ENCODE results near the gene PPP2R2C. TPM values are rescaled to one million over a fixed set of nuclear protein-coding genes. Genes with fewer than 3 reads are reported as not detected.
A peak's percentile ranks its signal among the peaks of the same experiment; 100 is the strongest.

The PPP2R2C gene
- total RNA-seq, 5 donors from 2014 or later (not counting 1 experiment from before 2014, with no cell fraction given) = 0.20 TPM; not detected in 4

GRCh38 chr4:6372649-6373525, 99.5 kb downstream of the PPP2R2C start:
- H3K27ac Mint-ChIP-seq = no peak overlapping the region
- CTCF ChIA-PET = no interaction called here
- WGBS (ENCODE audit: insufficient coverage) = 87% methylated on average over 10 of the region's 14 CpGs

DNA sequence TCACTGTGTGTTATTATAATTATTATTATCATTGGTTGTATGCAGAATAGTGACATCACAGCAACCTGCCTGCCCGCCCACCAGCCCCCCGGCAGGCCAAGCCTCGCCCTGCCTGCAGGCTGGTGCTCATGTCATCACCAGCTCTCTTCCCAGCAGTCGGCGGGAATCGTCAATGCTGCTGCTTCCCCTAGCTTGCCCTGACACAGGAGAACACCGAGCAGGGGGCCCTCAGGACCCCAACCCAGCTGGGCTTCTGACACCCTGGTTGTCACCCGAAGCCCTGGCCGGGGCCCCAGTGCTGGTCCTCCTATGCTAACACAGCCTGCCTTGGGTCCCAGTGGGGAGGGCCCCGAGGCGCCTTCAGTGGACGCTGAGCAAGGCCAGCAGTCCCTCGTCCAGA, 100.6 kb downstream of the PPP2R2C start:
- no peaks in the 10 kb centered on the region for H3K9me3 Mint-ChIP-seq
- CTCF ChIA-PET = no interaction called here

More at GRCh38 chr4:6372649-6373525, 99.5 kb downstream of the PPP2R2C start:
- H3K4me1 ChIP-seq (ENCODE audit: control insufficient read depth in 1 of 2, extremely low read depth in 1 of 2, insufficient read depth in 2 of 2, low read length in 2 of 2) = no peaks in the 10 kb centered on the region
- Mint-ChIP-seq H3K4me3 (no peak overlapping the region), H3K4me1 (no peaks in the 10 kb centered on the region), H3K36me3 (no peaks in the 10 kb centered on the region), H3K9me3 (no peaks in the 10 kb centered on the region), H3K27me3 (peaks cover 4 to 20% of the 10 kb centered on the region in 2 donors)
- peak in 1 of 4 experiments; percentile 52 for ATAC-seq (replicated peaks in 1 of 4)
- no peaks in the 10 kb centered on the region for H3K36me3 ChIP-seq (ENCODE audit: control insufficient read depth in 2 of 2, extremely low read depth in 1 of 2, insufficient read depth in 1 of 2, low read length in 1 of 2)
- peak in 5 of 35 experiments; percentile 3 to 49 (median 9) for DNase-seq
- no peak overlapping the region for H3K27ac ChIP-seq (ENCODE audit: low read length)
- POLR2A ChIA-PET = no interaction called here
- H3K9me3 ChIP-seq = no peaks in the 10 kb centered on the region
- no peak overlapping the region for H3K4me3 ChIP-seq (ENCODE audit: control insufficient read depth in 1 of 2, extremely low read depth in 1 of 2, low read length in 1 of 2)
- peaks cover 0 to 37% of the 10 kb centered on the region in 2 experiments for H3K27me3 ChIP-seq (replicated peaks in 1 of 2; ENCODE audit: control insufficient read depth in 2 of 2, extremely low read depth in 1 of 2, insufficient read depth in 2 of 2, low read length in 1 of 2)

DNA sequence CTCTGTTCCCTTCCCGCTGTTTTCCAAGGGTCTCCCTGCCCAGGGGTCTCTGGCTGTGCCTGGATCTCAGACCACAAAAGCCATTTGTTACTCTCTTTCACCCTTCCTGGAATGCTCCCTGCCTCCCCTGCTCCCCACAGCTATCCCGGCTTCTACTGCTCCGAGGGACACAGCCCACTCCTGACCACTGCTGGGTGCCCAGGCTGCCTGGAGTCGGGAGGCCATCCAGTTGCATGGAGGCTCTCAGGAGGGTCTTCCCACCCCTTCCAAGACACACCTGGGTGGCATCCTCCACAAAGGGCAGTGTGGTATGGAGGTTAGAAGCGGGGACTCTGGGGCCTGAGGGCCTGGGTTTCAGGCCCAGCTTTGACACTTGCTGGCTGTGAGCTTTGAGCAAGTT, 101.1 kb downstream of the PPP2R2C start:
- Mint-ChIP-seq H3K4me3 (no peak overlapping the region), H3K4me1 (no peaks in the 10 kb centered on the region), H3K27me3 (peaks cover 7 to 25% of the 10 kb centered on the region in 2 donors), H3K36me3 (no peaks in the 10 kb centered on the region), H3K27ac (no peak overlapping the region), H3K9me3 (no peaks in the 10 kb centered on the region)
- H3K4me1 ChIP-seq (ENCODE audit: control insufficient read depth in 1 of 2, extremely low read depth in 1 of 2, insufficient read depth in 2 of 2, low read length in 2 of 2) = no peaks in the 10 kb centered on the region
- CTCF ChIA-PET = no interaction called here
- H3K27me3 ChIP-seq (replicated peaks in 1 of 2; ENCODE audit: control insufficient read depth in 2 of 2, extremely low read depth in 1 of 2, insufficient read depth in 2 of 2, low read length in 1 of 2) = peaks cover 0 to 30% of the 10 kb centered on the region in 2 experiments
- H3K36me3 ChIP-seq (ENCODE audit: control insufficient read depth in 2 of 2, extremely low read depth in 1 of 2, insufficient read depth in 1 of 2, low read length in 1 of 2) = no peaks in the 10 kb centered on the region
- H3K4me3 ChIP-seq (ENCODE audit: control insufficient read depth in 1 of 2, extremely low read depth in 1 of 2, low read length in 1 of 2) = no peak overlapping the region
- POLR2A ChIA-PET = no interaction called here
- H3K9me3 ChIP-seq = no peaks in the 10 kb centered on the region
- 76% methylated on average over 4 of the region's 5 CpGs for WGBS (ENCODE audit: insufficient coverage)
- DNase-seq (no peak), ATAC-seq (replicated peaks in 1 of 4) (no peak)
- no peak overlapping the region for H3K27ac ChIP-seq (ENCODE audit: low read length)

More for the DNA sequence above, 100.6 kb downstream of the PPP2R2C start:
- Mint-ChIP-seq H3K4me3 (no peak overlapping the region), H3K27me3 (peaks cover 7 to 24% of the 10 kb centered on the region in 2 donors), H3K4me1 (no peaks in the 10 kb centered on the region), H3K36me3 (no peaks in the 10 kb centered on the region), H3K27ac (no peak overlapping the region)
- H3K9me3 ChIP-seq = no peaks in the 10 kb centered on the region
- DNase-seq = no peak
- H3K36me3 ChIP-seq (ENCODE audit: control insufficient read depth in 2 of 2, extremely low read depth in 1 of 2, insufficient read depth in 1 of 2, low read length in 1 of 2) = no peaks in the 10 kb centered on the region
- H3K27ac ChIP-seq (ENCODE audit: low read length) = no peak overlapping the region
- POLR2A ChIA-PET = no interaction called here
- H3K4me3 ChIP-seq (ENCODE audit: control insufficient read depth in 1 of 2, extremely low read depth in 1 of 2, low read length in 1 of 2) = no peak overlapping the region
- peaks cover 0 to 29% of the 10 kb centered on the region in 2 experiments for H3K27me3 ChIP-seq (replicated peaks in 1 of 2; ENCODE audit: control insufficient read depth in 2 of 2, extremely low read depth in 1 of 2, insufficient read depth in 2 of 2, low read length in 1 of 2)
- 81% methylated on average over 13 of the region's 13 CpGs for WGBS (ENCODE audit: insufficient coverage)
- no peaks in the 10 kb centered on the region for H3K4me1 ChIP-seq (ENCODE audit: control insufficient read depth in 1 of 2, extremely low read depth in 1 of 2, insufficient read depth in 2 of 2, low read length in 2 of 2)
- no peak for ATAC-seq (replicated peaks in 1 of 4)

DNA sequence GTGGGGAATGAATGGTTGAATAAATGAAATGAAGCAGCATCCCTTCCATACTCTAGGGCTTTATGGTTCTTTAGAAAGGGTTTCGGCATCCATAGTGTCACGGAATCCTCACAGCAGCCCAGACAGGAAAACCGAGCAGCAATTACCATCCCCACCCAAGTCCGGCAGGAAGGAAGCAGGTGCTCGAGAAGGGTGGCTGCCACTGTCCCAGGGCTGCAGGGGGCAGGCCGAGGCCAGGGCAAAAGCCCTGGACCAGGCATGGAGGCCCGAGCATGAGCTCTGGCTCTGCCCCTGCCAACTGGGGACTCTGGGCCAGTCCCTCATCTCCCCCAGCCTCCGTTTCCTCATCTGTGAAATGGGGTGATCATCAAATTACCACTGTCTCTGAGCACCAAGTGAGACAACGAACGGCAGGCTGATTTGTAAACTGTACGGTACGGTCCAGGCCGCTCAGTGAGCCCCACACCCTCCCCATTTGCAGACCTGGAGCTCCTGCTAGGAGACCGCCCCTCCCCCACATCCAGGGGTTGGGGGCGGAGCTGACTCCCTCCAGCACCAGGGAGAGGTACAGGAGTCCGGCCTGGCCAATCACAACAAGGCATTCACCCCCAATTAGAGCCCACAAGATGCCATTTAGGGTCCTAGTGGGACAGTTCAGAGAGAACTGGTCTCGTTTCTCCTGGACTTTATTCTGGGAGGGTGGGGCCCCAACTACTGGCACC, 102.3 kb downstream of the PPP2R2C start:
- no peak for DNase-seq
- WGBS (ENCODE audit: insufficient coverage) = 39% methylated on average over 10 of the region's 17 CpGs

DNA sequence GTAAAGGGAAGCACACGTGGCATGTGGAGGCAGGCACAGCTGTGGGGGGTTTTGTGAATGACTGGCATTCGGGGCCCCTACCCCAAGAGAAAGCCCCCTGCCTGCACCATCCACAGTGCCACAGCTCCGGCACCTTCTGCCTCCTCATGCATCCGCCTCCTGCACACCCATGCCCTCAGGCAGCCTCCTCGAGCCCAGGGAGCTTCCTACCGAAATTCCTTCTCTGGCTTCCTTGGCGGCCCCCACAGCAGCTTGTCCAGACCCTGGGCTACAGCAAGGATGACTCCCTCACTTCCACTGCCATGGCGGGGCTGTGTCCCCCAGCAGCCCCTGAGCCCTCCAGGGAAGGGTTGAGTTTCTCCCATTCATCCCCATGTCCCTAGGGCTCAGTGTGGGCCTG, 102.9 kb downstream of the PPP2R2C start:
- DNase-seq = no peak
- 41% methylated on average over 5 of the region's 8 CpGs for WGBS (ENCODE audit: insufficient coverage)
- H3K4me1 ChIP-seq (ENCODE audit: control insufficient read depth in 1 of 2, extremely low read depth in 1 of 2, insufficient read depth in 2 of 2, low read length in 2 of 2) = no peaks in the 10 kb centered on the region
- no peak overlapping the region for H3K4me3 ChIP-seq (ENCODE audit: control insufficient read depth in 1 of 2, extremely low read depth in 1 of 2, low read length in 1 of 2)
- peaks cover 0 to 30% of the 10 kb centered on the region in 2 experiments for H3K27me3 ChIP-seq (replicated peaks in 1 of 2; ENCODE audit: control insufficient read depth in 2 of 2, extremely low read depth in 1 of 2, insufficient read depth in 2 of 2, low read length in 1 of 2)
- CTCF ChIA-PET = interaction anchor here in 1 of 2 donors (0.6 kb wide), 1 partner anchor 1668 kb away, joined by 5 read pairs; no protein-coding TSS in a partner anchor
- no peak overlapping the region for H3K27ac ChIP-seq (ENCODE audit: low read length)
- Mint-ChIP-seq H3K27me3 (peaks cover 7 to 23% of the 10 kb centered on the region in 2 donors), H3K36me3 (no peaks in the 10 kb centered on the region), H3K9me3 (no peaks in the 10 kb centered on the region), H3K4me1 (no peaks in the 10 kb centered on the region), H3K27ac (no peak overlapping the region), H3K4me3 (no peak overlapping the region)
- H3K9me3 ChIP-seq = no peaks in the 10 kb centered on the region
- POLR2A ChIA-PET = no interaction called here
- H3K36me3 ChIP-seq (ENCODE audit: control insufficient read depth in 2 of 2, extremely low read depth in 1 of 2, insufficient read depth in 1 of 2, low read length in 1 of 2) = no peaks in the 10 kb centered on the region
- no peak for ATAC-seq (replicated peaks in 1 of 4)

More for the DNA sequence above, 102.3 kb downstream of the PPP2R2C start:
- H3K36me3 Mint-ChIP-seq = no peaks in the 10 kb centered on the region
- Histone ChIP-seq H3K4me3 (ENCODE audit: control insufficient read depth in 1 of 2, extremely low read depth in 1 of 2, low read length in 1 of 2) (no peak overlapping the region), H3K4me1 (ENCODE audit: control insufficient read depth in 1 of 2, extremely low read depth in 1 of 2, insufficient read depth in 2 of 2, low read length in 2 of 2) (no peaks in the 10 kb centered on the region), H3K27me3 (replicated peaks in 1 of 2; ENCODE audit: control insufficient read depth in 2 of 2, extremely low read depth in 1 of 2, insufficient read depth in 2 of 2, low read length in 1 of 2) (peaks cover 0 to 30% of the 10 kb centered on the region in 2 experiments), H3K9me3 (no peaks in the 10 kb centered on the region), H3K27ac (ENCODE audit: low read length) (no peak overlapping the region), H3K36me3 (ENCODE audit: control insufficient read depth in 2 of 2, extremely low read depth in 1 of 2, insufficient read depth in 1 of 2, low read length in 1 of 2) (no peaks in the 10 kb centered on the region)
- no peaks in the 10 kb centered on the region for H3K9me3 Mint-ChIP-seq
- no peaks in the 10 kb centered on the region for H3K4me1 Mint-ChIP-seq
- H3K27ac Mint-ChIP-seq = no peak overlapping the region
- CTCF ChIA-PET = no interaction called here
- POLR2A ChIA-PET = no interaction called here
- no peak overlapping the region for H3K4me3 Mint-ChIP-seq
- no peak for ATAC-seq (replicated peaks in 1 of 4)
- peaks cover 7 to 23% of the 10 kb centered on the region in 2 donors for H3K27me3 Mint-ChIP-seq

DNA sequence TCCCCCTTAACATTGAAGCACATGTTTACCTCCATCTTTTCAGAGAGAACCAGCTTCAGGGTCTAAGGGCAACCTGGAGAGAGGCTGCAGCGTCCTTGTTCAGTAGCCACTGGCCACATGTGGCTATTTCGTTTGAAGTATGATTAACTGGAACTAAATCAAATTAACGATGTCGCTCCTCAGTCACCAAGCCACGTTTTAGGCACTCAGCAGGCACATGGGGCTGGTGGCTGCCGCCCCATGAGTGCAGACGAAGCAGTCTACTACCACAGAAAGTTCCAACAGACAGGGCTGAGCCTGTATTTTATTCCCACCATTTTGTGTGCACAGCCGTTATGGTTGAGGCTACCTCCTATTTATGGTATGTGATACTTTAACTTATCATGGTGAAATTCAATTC, 103.4 kb downstream of the PPP2R2C start:
- CTCF ChIA-PET = interaction anchor here in 1 of 2 donors (0.6 kb wide), 1 partner anchor 1668 kb away, joined by 5 read pairs; no protein-coding TSS in a partner anchor
- POLR2A ChIA-PET = no interaction called here

More for the DNA sequence above, 103.4 kb downstream of the PPP2R2C start:
- Histone ChIP-seq H3K27me3 (replicated peaks in 1 of 2; ENCODE audit: control insufficient read depth in 2 of 2, extremely low read depth in 1 of 2, insufficient read depth in 2 of 2, low read length in 1 of 2) (peaks cover 0 to 30% of the 10 kb centered on the region in 2 experiments), H3K27ac (ENCODE audit: low read length) (no peak overlapping the region), H3K9me3 (no peaks in the 10 kb centered on the region), H3K36me3 (ENCODE audit: control insufficient read depth in 2 of 2, extremely low read depth in 1 of 2, insufficient read depth in 1 of 2, low read length in 1 of 2) (no peaks in the 10 kb centered on the region), H3K4me1 (ENCODE audit: control insufficient read depth in 1 of 2, extremely low read depth in 1 of 2, insufficient read depth in 2 of 2, low read length in 2 of 2) (no peaks in the 10 kb centered on the region), H3K4me3 (ENCODE audit: control insufficient read depth in 1 of 2, extremely low read depth in 1 of 2, low read length in 1 of 2) (no peak overlapping the region)
- no peak for DNase-seq
- H3K27me3 Mint-ChIP-seq = peaks cover 7 to 22% of the 10 kb centered on the region in 2 donors
- no peak overlapping the region for H3K4me3 Mint-ChIP-seq
- H3K4me1 Mint-ChIP-seq = no peaks in the 10 kb centered on the region
- 85% methylated on average over 3 of the region's 8 CpGs for WGBS (ENCODE audit: insufficient coverage)
- no peak for ATAC-seq (replicated peaks in 1 of 4)
- no peak overlapping the region for H3K27ac Mint-ChIP-seq
- no peaks in the 10 kb centered on the region for H3K9me3 Mint-ChIP-seq
- no peaks in the 10 kb centered on the region for H3K36me3 Mint-ChIP-seq
